ENCODE results near the gene METAP1D. TPM values are rescaled to one million over a fixed set of nuclear protein-coding genes. Genes with fewer than 3 reads are reported as not detected.

METAP1D gene
- total RNA-seq, 1 experiment from 2014 or later = 6.9 TPM

DNA sequence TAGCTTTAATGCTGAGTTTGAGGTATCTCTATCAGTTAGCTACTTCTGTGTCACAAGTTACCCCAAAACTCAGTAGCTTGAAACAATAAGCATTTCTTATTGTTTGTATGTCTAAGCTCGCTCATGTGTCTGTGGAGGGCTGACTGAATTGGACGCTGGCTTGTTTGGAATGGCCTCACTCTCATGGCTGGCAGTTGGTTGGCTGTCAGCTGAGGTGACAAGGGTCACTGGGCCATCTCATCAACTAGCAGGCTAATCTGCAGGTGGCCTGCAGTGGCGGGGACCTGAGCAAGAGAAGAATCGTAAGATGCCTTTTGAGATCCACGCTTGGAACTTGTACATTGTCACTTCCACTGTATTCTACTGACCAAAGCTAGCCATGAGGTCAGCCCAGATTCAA lies 116.4 kb downstream of the METAP1D start:
- no peaks in the 10 kb centered on the region for H3K27me3 ChIP-seq
- H3K4me3 ChIP-seq = no peak overlapping the region
- H3K9me3 ChIP-seq = no peaks in the 10 kb centered on the region
- H3K36me3 ChIP-seq = no peaks in the 10 kb centered on the region
- DNase-seq = no peak

DNA sequence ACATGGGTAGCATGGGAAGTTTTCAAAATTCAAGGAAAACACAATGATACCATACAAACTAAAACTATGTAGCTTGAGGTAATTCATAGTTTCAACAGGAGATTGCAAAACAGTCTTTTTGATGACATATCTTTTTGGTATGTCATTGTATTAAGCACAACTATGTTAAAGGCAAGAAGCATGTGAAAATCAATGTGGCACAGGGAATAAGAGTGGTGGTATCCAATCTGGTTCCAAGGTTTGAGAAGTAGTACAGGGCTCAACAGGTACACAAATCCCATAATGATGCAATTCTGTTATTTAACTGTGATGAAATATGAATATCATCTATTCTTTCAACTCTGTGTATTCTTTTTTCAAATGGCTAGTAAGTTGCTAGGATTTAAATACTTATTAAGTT lies 119.3 kb downstream of the METAP1D start:
- Histone ChIP-seq H3K36me3 (no peaks in the 10 kb centered on the region), H3K27me3 (no peaks in the 10 kb centered on the region), H3K9me3 (no peaks in the 10 kb centered on the region), H3K4me3 (no peak overlapping the region)
- DNase-seq = no peak

DNA sequence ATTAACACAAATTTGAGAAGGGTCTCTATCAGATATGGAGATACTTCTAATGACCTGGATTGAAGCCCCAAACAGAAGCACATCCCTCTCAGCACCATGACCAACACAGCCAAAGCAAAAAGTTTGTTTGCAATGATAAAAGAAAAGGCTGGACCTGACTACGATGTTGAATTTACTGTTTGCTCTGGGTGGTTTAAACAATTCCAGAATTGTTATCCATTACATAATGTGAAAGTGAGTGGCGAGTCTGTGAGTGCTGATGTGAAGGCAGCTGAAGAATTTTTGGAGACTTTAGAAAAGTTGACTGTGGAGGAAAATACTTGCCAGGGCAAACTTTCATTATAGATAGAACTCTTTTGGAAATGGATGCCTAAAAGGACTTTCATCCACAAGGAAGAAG lies 120.4 kb downstream of the METAP1D start:
- H3K27me3 ChIP-seq = no peaks in the 10 kb centered on the region
- DNase-seq = no peak
- H3K4me3 ChIP-seq = no peak overlapping the region
- H3K36me3 ChIP-seq = no peaks in the 10 kb centered on the region
- H3K9me3 ChIP-seq = no peaks in the 10 kb centered on the region

GRCh38 chr2:172128484-172128883 lies 128.7 kb downstream of the METAP1D start:
- Histone ChIP-seq H3K36me3 (no peaks in the 10 kb centered on the region), H3K9me3 (no peaks in the 10 kb centered on the region)
- DNase-seq = no peak

GRCh38 chr2:172129404-172129803 lies 129.7 kb downstream of the METAP1D start:
- H3K36me3 ChIP-seq = no peaks in the 10 kb centered on the region
- H3K27me3 ChIP-seq = no peaks in the 10 kb centered on the region
- no peak for DNase-seq
- no peaks in the 10 kb centered on the region for H3K9me3 ChIP-seq
- H3K4me3 ChIP-seq = no peak overlapping the region

More at GRCh38 chr2:172128484-172128883, 128.7 kb downstream of the METAP1D start:
- Histone ChIP-seq H3K27me3 (no peaks in the 10 kb centered on the region), H3K4me3 (no peak overlapping the region)

Other genes with a start within 250 kb of the METAP1D start
- gene SLC25A12, start 105.7 kb upstream of the METAP1D start, total RNA-seq (2014; rRNA removed; shearing (Covaris generic); ENCODE audit: low replicate concordance) = 19.5 and 21.7 TPM in 2 replicates
- gene HAT1, start 77.5 kb upstream of the METAP1D start, total RNA-seq (2014; rRNA removed; shearing (Covaris generic); ENCODE audit: low replicate concordance) = 51.3 and 118 TPM in 2 replicates
- gene DLX1, start 85.6 kb downstream of the METAP1D start, total RNA-seq (2014; rRNA removed; shearing (Covaris generic); ENCODE audit: low replicate concordance) = 5.7 and 8.2 TPM in 2 replicates
- gene DLX2, start 102.9 kb downstream of the METAP1D start, total RNA-seq (2014; rRNA removed; shearing (Covaris generic); ENCODE audit: low replicate concordance) = not detected in 2 replicates